GM19193 (cell line): ENCODE measurements around the gene MRGPRF.

Source experiments
- POLR2A ChIP-seq: IDR thresholded peaks from 4 replicates; pipeline ENCODE4 v1.6.1; 2011; ENCODE audit not compliant: insufficient read depth, insufficient read length; ENCODE audit errors: extremely low read depth

MRGPRF gene

GRCh38 chr11:69014898-69015549 lies 2.0 kb upstream of the MRGPRF start:
- no peak for TF ChIP-seq POLR2A

GRCh38 chr11:69014084-69014851 lies 1.2 kb upstream of the MRGPRF start:
- no peak for TF ChIP-seq POLR2A

GRCh38 chr11:69012092-69013008 lies 696 bp downstream of the MRGPRF start:
- TF ChIP-seq POLR2A: no peak

GRCh38 chr11:69011624-69012091 lies 1.4 kb downstream of the MRGPRF start:
- no peak for TF ChIP-seq POLR2A

GRCh38 chr11:69010964-69011623 lies 2.0 kb downstream of the MRGPRF start:
- no peak for TF ChIP-seq POLR2A

- no peak for TF ChIP-seq POLR2A
Measured at GRCh38 chr11:69010361-69010891, 2.6 kb downstream of the MRGPRF start.

- no peak for TF ChIP-seq POLR2A
Measured at GRCh38 chr11:69009441-69010211, 3.4 kb downstream of the MRGPRF start.

- TF ChIP-seq POLR2A: no peak
Measured at GRCh38 chr11:69008737-69009440, 4.2 kb downstream of the MRGPRF start.

- no peak for TF ChIP-seq POLR2A
Measured at GRCh38 chr11:69007975-69008381, 5.1 kb downstream of the MRGPRF start.

GRCh38 chr11:69006816-69007215 lies 6.2 kb downstream of the MRGPRF start:
- no peak for TF ChIP-seq POLR2A

GRCh38 chr11:69005631-69006368 lies 7.2 kb downstream of the MRGPRF start:
- no peak for TF ChIP-seq POLR2A

- no peak for TF ChIP-seq POLR2A
Measured at GRCh38 chr11:69005183-69005630, 7.8 kb downstream of the MRGPRF start.
